Measurements from ENCODE around the gene MCUB. TPM values are rescaled to one million over a fixed set of nuclear protein-coding genes. Genes with fewer than 3 reads are reported as not detected.
"Not testable (repeated sequence)": the region's sequence is repeated elsewhere in the genome, so short reads cannot be mapped to it uniquely, and the experiment has no call there.

Gene MCUB
- total RNA-seq, 4 donors from 2014 or later = 30.4 to 68.4 (median 44.6) TPM

DNA sequence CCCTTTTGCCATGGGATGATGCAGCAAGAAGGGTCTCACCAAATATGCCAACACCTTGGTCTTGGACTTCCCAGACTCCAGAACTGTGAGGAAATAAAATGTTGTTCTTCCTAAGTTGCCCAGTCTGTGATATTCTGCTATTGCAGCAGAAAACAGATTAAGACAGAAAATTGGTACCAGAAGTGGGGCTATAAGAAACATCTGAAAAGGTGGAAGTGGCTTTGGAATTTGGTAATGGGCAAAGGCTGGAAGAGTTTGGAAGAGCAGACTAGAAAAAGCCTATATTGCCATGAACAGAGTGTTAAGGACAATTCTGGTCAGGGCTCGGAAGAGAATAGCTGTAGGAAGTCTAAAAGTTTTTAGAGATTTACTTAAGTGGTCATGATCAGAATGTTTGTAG, 115.8 kb downstream of the MCUB start:
- Histone ChIP-seq H3K36me3 (no peaks in the 10 kb centered on the region), H3K9me3 (peaks cover 5% of the 10 kb centered on the region), H3K27ac (no peak overlapping the region), H3K4me1 (no peaks in the 10 kb centered on the region), H3K4me3 (no peak overlapping the region), H3K27me3 (no peaks in the 10 kb centered on the region)
- WGBS = 97% methylated on average over 1 of the region's 1 CpG
- TF ChIP-seq EP300 (IDR thresholded peaks at IDR 0.05) (no peak), POLR2A (IDR thresholded peaks at IDR 0.05) (no peak), POLR2AphosphoS5 (IDR thresholded peaks at IDR 0.05) (no peak), CTCF (IDR thresholded peaks at IDR 0.05) (no peak)
- DNase-seq (ENCODE audit: low spot score in 2 of 2) = no peak

- Histone ChIP-seq H3K4me3 (no peak overlapping the region), H3K27ac (no peak overlapping the region), H3K4me1 (no peaks in the 10 kb centered on the region), H3K27me3 (no peaks in the 10 kb centered on the region), H3K9me3 (peaks cover 5% of the 10 kb centered on the region), H3K36me3 (peaks cover 3% of the 10 kb centered on the region)
- no peak for DNase-seq (ENCODE audit: low spot score in 2 of 2)
- 93% methylated on average over 1 of the region's 1 CpG for WGBS
- TF ChIP-seq POLR2AphosphoS5 (IDR thresholded peaks at IDR 0.05) (no peak), POLR2A (IDR thresholded peaks at IDR 0.05) (no peak), EP300 (IDR thresholded peaks at IDR 0.05) (no peak), CTCF (IDR thresholded peaks at IDR 0.05) (no peak)
Measured at GRCh38 chr4:109676886-109677285, 116.8 kb downstream of the MCUB start.

DNA sequence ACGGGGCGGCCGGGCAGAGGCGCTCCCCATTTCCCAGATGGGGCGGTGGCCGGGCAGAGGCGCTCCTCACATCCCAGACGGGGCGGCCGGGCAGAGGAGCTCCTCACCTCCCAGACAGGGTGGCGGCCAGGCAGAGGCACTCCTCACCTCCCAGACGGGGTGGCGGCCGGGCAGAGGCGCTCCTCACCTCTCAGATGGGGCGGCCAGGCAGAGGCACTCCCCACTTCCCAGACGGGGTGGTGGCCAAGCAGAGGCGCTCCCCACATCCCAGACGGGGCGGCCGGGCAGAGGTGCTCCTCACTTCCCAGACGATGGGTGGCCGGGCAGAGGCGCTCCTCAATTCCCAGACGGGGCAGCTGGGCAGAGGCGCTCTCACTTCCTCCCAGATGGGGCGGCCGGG, 118.4 kb downstream of the MCUB start:
- not testable (repeated sequence) for H3K27ac ChIP-seq; H3K9me3 ChIP-seq; H3K36me3 ChIP-seq; H3K4me3 ChIP-seq; DNase-seq (ENCODE audit: low spot score in 2 of 2); H3K27me3 ChIP-seq; H3K4me1 ChIP-seq
- WGBS = 93% methylated on average over 3 of the region's 28 CpGs

DNA sequence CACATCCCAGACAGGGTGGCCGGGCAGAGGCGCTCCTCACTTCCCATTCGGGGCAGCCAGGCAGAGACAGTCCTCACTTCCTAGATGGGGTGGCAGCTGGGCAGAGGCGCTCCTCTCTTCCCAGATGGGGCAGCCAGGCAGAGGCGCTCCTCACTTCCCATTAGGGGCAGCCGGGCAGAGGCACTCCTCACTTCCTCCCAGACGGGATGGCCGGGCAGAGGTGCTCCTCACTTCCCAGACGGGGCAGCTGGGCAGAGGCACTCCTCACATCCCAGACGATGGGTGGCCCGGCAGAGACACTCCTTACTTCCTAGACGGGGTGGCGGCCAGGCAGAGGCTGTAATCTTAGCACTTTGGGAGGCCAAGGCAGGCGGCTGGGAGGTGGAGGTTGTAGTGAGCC, 118.9 kb downstream of the MCUB start:
- WGBS = 100% methylated on average over 1 of the region's 14 CpGs
- H3K4me3 ChIP-seq; H3K36me3 ChIP-seq; H3K27me3 ChIP-seq; DNase-seq (ENCODE audit: low spot score in 2 of 2); H3K9me3 ChIP-seq; H3K27ac ChIP-seq; H3K4me1 ChIP-seq: not testable (repeated sequence)

DNA sequence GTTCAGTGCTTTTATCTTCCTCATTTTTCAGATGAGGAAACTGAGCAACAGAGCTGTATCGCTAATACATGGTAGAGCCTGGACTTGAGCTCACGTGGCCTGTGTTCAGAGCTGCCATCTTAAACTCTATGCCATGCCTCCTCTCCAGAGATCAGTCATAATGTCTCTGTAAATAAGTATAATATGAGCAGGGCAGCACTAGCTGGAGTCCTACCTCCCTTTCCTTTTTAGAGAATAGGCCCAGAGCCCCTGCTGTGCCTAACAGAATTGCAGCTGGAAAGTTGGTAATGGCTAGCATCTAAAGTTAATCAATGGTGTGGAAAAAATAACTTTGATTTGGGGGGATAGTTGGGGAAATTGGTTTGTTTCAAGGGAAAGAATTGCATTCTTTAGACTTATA, 122.8 kb downstream of the MCUB start:
- TF ChIP-seq CTCF (IDR thresholded peaks at IDR 0.05) (no peak), EP300 (IDR thresholded peaks at IDR 0.05) (no peak), POLR2AphosphoS5 (IDR thresholded peaks at IDR 0.05) (no peak), POLR2A (IDR thresholded peaks at IDR 0.05) (no peak)
- Histone ChIP-seq H3K4me3 (no peak overlapping the region), H3K4me1 (no peaks in the 10 kb centered on the region), H3K27ac (no peak overlapping the region), H3K27me3 (no peaks in the 10 kb centered on the region), H3K9me3 (peaks cover 5% of the 10 kb centered on the region), H3K36me3 (peaks cover 13% of the 10 kb centered on the region)
- WGBS = 94% methylated on average over 2 of the region's 2 CpGs
- no peak for DNase-seq (ENCODE audit: low spot score in 2 of 2)

- H3K9me3 ChIP-seq = no peaks in the 10 kb centered on the region
- 93% methylated on average over 6 of the region's 6 CpGs for whole genome bisulfite sequencing
Measured at GRCh38 chr4:109683621-109684253, 123.7 kb downstream of the MCUB start.

DNA sequence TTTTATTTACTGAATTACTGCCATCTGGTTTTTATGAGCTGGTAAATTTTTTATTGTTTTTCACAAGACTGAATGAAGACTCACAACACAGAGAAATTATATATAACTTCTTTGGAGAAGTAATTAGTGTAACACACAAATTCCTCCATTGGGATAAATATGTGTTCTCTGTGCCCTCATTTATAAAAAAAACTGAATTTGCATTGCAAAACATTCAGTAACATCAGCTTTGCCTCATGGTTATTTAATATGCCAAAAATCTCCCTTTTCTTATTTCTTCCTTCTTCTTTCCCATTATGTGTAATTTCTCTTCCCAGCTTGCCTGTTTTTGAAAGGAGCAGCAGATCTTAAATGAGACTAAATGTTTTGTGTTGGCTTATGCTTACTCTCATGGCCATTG, 124.7 kb downstream of the MCUB start:
- no peak for DNase-seq (ENCODE audit: low spot score in 2 of 2)
- Histone ChIP-seq H3K4me1 (no peaks in the 10 kb centered on the region), H3K9me3 (no peaks in the 10 kb centered on the region), H3K27ac (no peak overlapping the region), H3K27me3 (no peaks in the 10 kb centered on the region), H3K36me3 (peaks cover 20% of the 10 kb centered on the region), H3K4me3 (no peak overlapping the region)
- TF ChIP-seq POLR2AphosphoS5 (IDR thresholded peaks at IDR 0.05) (no peak), POLR2A (IDR thresholded peaks at IDR 0.05) (no peak), EP300 (IDR thresholded peaks at IDR 0.05) (no peak), CTCF (IDR thresholded peaks at IDR 0.05) (no peak)

More at GRCh38 chr4:109683621-109684253, 123.7 kb downstream of the MCUB start:
- Histone ChIP-seq H3K4me1 (no peaks in the 10 kb centered on the region), H3K27ac (no peak overlapping the region), H3K36me3 (peaks cover 16% of the 10 kb centered on the region), H3K4me3 (no peak overlapping the region), H3K27me3 (no peaks in the 10 kb centered on the region)
- no peak for DNase-seq (ENCODE audit: low spot score in 2 of 2)
- no peak for TF ChIP-seq EP300 (IDR thresholded peaks at IDR 0.05)
